Colonic mucosa (tissue), 4 donors: ENCODE measurements around the gene SPG21. TPM values are rescaled to one million over a fixed set of nuclear protein-coding genes. Genes with fewer than 3 reads are reported as not detected.

Experiments used
- DNase-seq: peaks from one replicate; pipeline ENCODE4 v3.0.0-alpha.2; 2020
- H3K27ac ChIP-seq: fragments of 200-600 bp; one replicate; pipeline ENCODE4 v1.8.0; 2021
- H3K27me3 ChIP-seq: fragments of 200-600 bp; one replicate; pipeline ENCODE4 v1.8.0; 2021
- H3K36me3 ChIP-seq: fragments of 200-600 bp; one replicate; pipeline ENCODE4 v1.8.0; 2021
- H3K4me1 ChIP-seq: fragments of 200-600 bp; one replicate; pipeline ENCODE4 v1.8.0; 2021; ENCODE audit warnings: mild to moderate bottlenecking
- H3K4me3 ChIP-seq: fragments of 200-600 bp; one replicate; pipeline ENCODE4 v1.8.0; 2021
- H3K9ac ChIP-seq, 2 donors: one replicate each; pipeline ENCODE4 v1.7.0; 2013; ENCODE audit warnings: control low read depth in 2 of 2, low read depth in 2 of 2, low read length in 2 of 2
- H3K9me3 ChIP-seq: fragments of 200-600 bp; one replicate; pipeline ENCODE4 v1.8.0; 2021
- intact Hi-C: fragments of 100-400 bp; cut with DNase I; formaldehyde crosslinking; loops from one replicate; pipeline ENCODE4 v1.14.1; 2022
- total RNA-seq, 2 donors: library from RNA; stranded (reverse); fragmentation: NEBNext Ultra II Directional in 1 of 2; extraction: Animal tissue kit (Norgen Biotek cat#: 25700) in 1 of 2; gene quantifications; one replicate each; pipeline ENCODE4 v1.2.1, GENCODE V29; 2021
- TF ChIP-seq, protein P1 (sequence below): fragments of 200-600 bp; IDR thresholded peaks from one replicate; pipeline ENCODE4 v1.8.0; 2022; ENCODE audit warnings: antibody characterized with exemption, mild to moderate bottlenecking
- donor health status: healthy.
- donor health status: DM: no; HTN: no; CAD: no.
- donor health status: DM: no; HTN: no; CAD: no.

Gene SPG21
- total RNA-seq, 2 donors from 2014 or later: 76.3 to 85.8 TPM

DNA sequence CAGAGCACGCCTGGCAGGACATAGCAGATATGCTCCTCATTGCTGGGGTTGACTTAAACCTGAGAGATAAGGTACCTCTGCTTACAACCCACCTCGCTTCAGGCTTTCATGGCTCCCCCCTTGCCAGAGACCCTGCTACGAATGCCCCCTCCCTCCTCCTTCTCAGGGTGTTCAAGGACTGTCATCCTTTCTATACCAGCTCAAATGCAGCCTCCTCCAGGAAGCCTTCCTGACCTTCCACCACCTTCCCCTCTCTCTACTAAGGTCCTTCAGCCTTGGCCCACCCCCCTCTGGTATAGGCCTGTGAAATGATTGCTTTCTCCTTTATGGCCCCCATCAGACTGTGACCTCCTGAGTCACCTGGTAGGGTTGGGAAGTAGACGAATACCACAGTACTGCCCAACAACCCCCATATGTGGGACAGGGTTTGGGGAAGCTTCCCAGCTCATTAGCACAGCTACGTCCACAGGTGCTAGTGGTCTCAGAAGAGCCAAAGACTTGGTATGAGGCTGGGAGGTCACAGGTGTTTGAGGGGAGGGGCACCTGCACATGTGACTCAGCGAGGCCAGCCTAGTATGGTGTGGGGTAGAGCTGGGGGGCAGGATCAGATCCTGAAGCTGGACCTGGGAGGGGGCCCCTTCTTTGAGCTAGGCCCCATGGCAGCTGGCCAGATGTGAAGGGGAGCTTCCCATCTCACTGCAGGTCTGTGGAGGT, 46.0 kb downstream of the SPG21 start:
- Histone ChIP-seq H3K4me3 (no peak overlapping the region), H3K9ac (no peak overlapping the region), H3K4me1 (no peaks in the 10 kb centered on the region), H3K27ac (no peak overlapping the region), H3K9me3 (no peaks in the 10 kb centered on the region), H3K36me3 (no peaks in the 10 kb centered on the region), H3K27me3 (no peaks in the 10 kb centered on the region)
- TF ChIP-seq, protein P1, sequence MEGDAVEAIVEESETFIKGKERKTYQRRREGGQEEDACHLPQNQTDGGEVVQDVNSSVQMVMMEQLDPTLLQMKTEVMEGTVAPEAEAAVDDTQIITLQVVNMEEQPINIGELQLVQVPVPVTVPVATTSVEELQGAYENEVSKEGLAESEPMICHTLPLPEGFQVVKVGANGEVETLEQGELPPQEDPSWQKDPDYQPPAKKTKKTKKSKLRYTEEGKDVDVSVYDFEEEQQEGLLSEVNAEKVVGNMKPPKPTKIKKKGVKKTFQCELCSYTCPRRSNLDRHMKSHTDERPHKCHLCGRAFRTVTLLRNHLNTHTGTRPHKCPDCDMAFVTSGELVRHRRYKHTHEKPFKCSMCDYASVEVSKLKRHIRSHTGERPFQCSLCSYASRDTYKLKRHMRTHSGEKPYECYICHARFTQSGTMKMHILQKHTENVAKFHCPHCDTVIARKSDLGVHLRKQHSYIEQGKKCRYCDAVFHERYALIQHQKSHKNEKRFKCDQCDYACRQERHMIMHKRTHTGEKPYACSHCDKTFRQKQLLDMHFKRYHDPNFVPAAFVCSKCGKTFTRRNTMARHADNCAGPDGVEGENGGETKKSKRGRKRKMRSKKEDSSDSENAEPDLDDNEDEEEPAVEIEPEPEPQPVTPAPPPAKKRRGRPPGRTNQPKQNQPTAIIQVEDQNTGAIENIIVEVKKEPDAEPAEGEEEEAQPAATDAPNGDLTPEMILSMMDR: no peak
- no peak for DNase-seq
- intact Hi-C loops: no loop called here

DNA sequence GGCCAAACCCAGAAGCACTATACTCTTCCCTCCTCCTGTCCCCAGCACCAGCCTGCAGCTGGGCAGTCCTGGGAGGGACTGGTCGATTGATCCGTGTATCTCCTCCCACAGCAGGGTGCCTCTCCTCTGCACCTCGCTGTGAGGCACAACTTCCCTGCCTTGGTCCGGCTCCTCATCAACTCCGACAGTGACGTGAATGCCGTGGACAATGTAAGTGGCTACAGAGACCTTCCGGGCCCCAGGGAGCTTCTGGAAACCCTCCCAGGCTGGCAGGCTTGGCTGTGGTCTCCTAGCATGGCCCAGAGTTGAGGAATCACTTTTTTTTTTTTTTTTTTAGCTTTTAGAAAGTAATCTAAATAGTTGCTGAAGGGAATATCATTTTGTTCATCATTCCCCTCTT, 47.4 kb downstream of the SPG21 start:
- H3K4me3 ChIP-seq: no peak overlapping the region
- TF ChIP-seq, protein P1: no peak
- intact Hi-C loops: no loop called here
- DNase-seq: no peak
- H3K27me3 ChIP-seq: no peaks in the 10 kb centered on the region
- no peak overlapping the region for H3K9ac ChIP-seq
- H3K27ac ChIP-seq: no peak overlapping the region
- H3K36me3 ChIP-seq: no peaks in the 10 kb centered on the region
- H3K9me3 ChIP-seq: no peaks in the 10 kb centered on the region
- no peaks in the 10 kb centered on the region for H3K4me1 ChIP-seq

DNA sequence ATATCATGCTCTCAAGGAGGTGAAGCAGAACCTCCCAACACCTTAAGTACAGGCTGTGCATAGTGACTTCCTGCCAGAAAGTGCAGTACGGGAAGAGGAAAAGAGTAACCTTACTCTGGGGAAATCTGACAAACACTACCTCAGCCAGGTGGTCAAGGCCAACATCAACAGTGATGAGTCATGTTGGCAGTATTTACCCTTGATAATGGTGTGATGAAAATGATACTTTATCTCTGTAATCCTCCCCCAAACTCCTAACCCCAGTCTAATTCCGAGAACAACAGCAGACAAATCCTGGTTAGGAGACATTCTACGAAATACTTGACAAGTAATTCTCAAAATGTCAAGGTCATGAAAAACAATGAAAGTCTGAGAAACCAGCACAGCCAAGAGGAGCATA, 51.5 kb downstream of the SPG21 start:
- Histone ChIP-seq H3K27me3 (no peaks in the 10 kb centered on the region), H3K4me3 (no peak overlapping the region), H3K9me3 (no peaks in the 10 kb centered on the region), H3K9ac (no peak overlapping the region), H3K36me3 (no peaks in the 10 kb centered on the region), H3K27ac (no peak overlapping the region), H3K4me1 (no peaks in the 10 kb centered on the region)
- no peak for DNase-seq
- TF ChIP-seq, protein P1: no peak
- intact Hi-C loops: no loop called here

DNA sequence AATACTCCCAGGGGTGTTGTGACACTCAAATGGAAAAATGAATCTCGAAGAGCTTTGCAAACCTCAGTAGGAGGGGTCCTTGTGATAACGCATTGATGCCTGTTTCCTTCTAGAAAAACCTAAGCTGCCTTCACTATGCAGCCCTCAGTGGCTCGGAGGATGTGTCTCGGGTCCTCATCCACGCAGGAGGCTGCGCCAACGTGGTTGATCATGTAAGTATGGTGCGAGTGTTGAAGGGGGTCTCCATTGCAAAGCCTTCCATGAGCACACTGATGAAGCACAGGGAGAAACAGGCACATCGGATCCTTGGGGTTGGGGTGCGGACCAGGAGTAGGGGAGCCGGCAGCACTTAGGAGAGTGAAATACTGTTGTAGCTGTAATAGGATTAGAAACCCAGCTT, 55.7 kb downstream of the SPG21 start:
- H3K36me3 ChIP-seq: no peaks in the 10 kb centered on the region
- H3K4me1 ChIP-seq: no peaks in the 10 kb centered on the region
- no peak overlapping the region for H3K4me3 ChIP-seq
- H3K9me3 ChIP-seq: no peaks in the 10 kb centered on the region
- H3K27me3 ChIP-seq: no peaks in the 10 kb centered on the region
- no peak overlapping the region for H3K27ac ChIP-seq
- H3K9ac ChIP-seq: no peak overlapping the region
- TF ChIP-seq, protein P1: no peak
- no peak for DNase-seq
- intact Hi-C loops: no loop called here

DNA sequence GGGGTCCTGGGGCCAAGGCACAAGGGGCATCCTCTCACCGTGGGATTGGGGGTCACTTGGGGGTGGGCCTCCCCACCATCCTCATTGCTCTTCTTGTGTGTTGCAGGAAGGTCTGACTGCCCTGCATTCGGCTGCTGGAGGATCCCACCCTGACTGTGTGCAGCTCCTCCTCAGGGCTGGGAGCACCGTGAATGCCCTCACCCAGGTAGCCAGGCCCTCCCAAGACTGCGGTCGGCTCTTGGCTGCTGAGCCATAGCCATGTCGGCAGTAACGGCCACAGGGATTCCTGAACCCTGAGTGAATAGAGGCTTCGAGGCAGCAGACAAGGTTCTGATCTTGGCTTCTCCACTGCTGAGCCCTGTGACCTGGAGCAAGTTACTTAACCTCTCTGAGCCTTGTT, 58.3 kb downstream of the SPG21 start:
- intact Hi-C loops: no loop called here
- Histone ChIP-seq H3K27ac (no peak overlapping the region), H3K4me1 (no peaks in the 10 kb centered on the region), H3K9me3 (no peaks in the 10 kb centered on the region), H3K9ac (no peak overlapping the region), H3K27me3 (no peaks in the 10 kb centered on the region), H3K4me3 (no peak overlapping the region), H3K36me3 (no peaks in the 10 kb centered on the region)
- TF ChIP-seq, protein P1: no peak
- no peak for DNase-seq
